Cardiac septum (tissue), 1 donor: ENCODE results near the gene CHSY1. TPM values are rescaled to one million over a fixed set of nuclear protein-coding genes. Genes with fewer than 3 reads are reported as not detected.

Experiments
- DNase-seq: peaks from one replicate; pipeline ENCODE4 v3.0.0-alpha.2; 2020; ENCODE audit warnings: low spot score
- intact Hi-C: fragments of 100-400 bp; cut with DNase I; formaldehyde crosslinking; loops from one replicate; pipeline ENCODE4 v1.14.0; 2022
- total RNA-seq: library from RNA; stranded (reverse); fragmentation: NEBNext Ultra II Directional; extraction: Animal tissue kit (Norgen Biotek cat#: 25700); gene quantifications from one replicate; pipeline ENCODE4 v1.2.1, GENCODE V29; 2021
- donor health status: DM: no; HTN: no; CAD: no.

The CHSY1 gene
- total RNA-seq, 1 donor from 2014 or later, result 17.5 TPM

GRCh38 chr15:101147181-101147580 is 104.7 kb downstream of the CHSY1 start:
- DNase-seq, result no peak
- intact Hi-C loops, result no loop called here

GRCh38 chr15:101146118-101146702 is 105.6 kb downstream of the CHSY1 start:
- intact Hi-C loops, result no loop called here
- DNase-seq, result no peak

- intact Hi-C loops, result no loop called here
Observed at GRCh38 chr15:101145362-101145761, 106.5 kb downstream of the CHSY1 start.

GRCh38 chr15:101143321-101143720 is 108.5 kb downstream of the CHSY1 start:
- DNase-seq, result no peak
- intact Hi-C loops, result no loop called here

More at GRCh38 chr15:101145362-101145761, 106.5 kb downstream of the CHSY1 start:
- no peak for DNase-seq

GRCh38 chr15:101142711-101143110 is 109.1 kb downstream of the CHSY1 start:
- intact Hi-C loops, result no loop called here
- DNase-seq, result no peak

GRCh38 chr15:101141926-101142527 is 109.8 kb downstream of the CHSY1 start:
- DNase-seq, result no peak
- intact Hi-C loops, result no loop called here

- intact Hi-C loops, result no loop called here
- DNase-seq, result no peak
Observed at GRCh38 chr15:101140697-101141065, 111.2 kb downstream of the CHSY1 start.

- no peak for DNase-seq
- intact Hi-C loops, result no loop called here
Observed at GRCh38 chr15:101139986-101140696, 111.7 kb downstream of the CHSY1 start.

- intact Hi-C loops, result no loop called here
- no peak for DNase-seq
Observed at GRCh38 chr15:101138913-101139880, 112.7 kb downstream of the CHSY1 start.

GRCh38 chr15:101138086-101138660 is 113.7 kb downstream of the CHSY1 start:
- intact Hi-C loops, result no loop called here
- no peak for DNase-seq

- no peak for DNase-seq
- intact Hi-C loops, result no loop called here
Observed at GRCh38 chr15:101137312-101137940, 114.4 kb downstream of the CHSY1 start.

GRCh38 chr15:101136381-101137268 is 115.2 kb downstream of the CHSY1 start:
- intact Hi-C loops, result no loop called here

GRCh38 chr15:101135532-101136166 is 116.2 kb downstream of the CHSY1 start:
- intact Hi-C loops, result no loop called here
- DNase-seq, result no peak

More at GRCh38 chr15:101136381-101137268, 115.2 kb downstream of the CHSY1 start:
- DNase-seq, result no peak

GRCh38 chr15:101134780-101135179 is 117.1 kb downstream of the CHSY1 start:
- intact Hi-C loops, result no loop called here
- no peak for DNase-seq

- DNase-seq, result no peak
- intact Hi-C loops, result no loop called here
Observed at GRCh38 chr15:101133751-101134261, 118.0 kb downstream of the CHSY1 start.

- no peak for DNase-seq
- intact Hi-C loops, result no loop called here
Observed at GRCh38 chr15:101133181-101133460, 118.7 kb downstream of the CHSY1 start.

- no peak for DNase-seq
- intact Hi-C loops, result no loop called here
Observed at GRCh38 chr15:101132390-101133180, 119.3 kb downstream of the CHSY1 start.
